Smooth muscle cell of the brain vasculature (primary cell): Measurements from ENCODE around the gene CTSW.
"Not testable (repeated sequence)": the region's sequence is repeated elsewhere in the genome, so short reads cannot be mapped to it uniquely, and the experiment has no call there.

ENCODE experiments used
- DNase-seq: peaks from one replicate; pipeline ENCODE4 v3.0.0-alpha.2; 2012; ENCODE audit warnings: low read depth, low spot score

Gene CTSW, protein sequence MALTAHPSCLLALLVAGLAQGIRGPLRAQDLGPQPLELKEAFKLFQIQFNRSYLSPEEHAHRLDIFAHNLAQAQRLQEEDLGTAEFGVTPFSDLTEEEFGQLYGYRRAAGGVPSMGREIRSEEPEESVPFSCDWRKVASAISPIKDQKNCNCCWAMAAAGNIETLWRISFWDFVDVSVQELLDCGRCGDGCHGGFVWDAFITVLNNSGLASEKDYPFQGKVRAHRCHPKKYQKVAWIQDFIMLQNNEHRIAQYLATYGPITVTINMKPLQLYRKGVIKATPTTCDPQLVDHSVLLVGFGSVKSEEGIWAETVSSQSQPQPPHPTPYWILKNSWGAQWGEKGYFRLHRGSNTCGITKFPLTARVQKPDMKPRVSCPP

DNA sequence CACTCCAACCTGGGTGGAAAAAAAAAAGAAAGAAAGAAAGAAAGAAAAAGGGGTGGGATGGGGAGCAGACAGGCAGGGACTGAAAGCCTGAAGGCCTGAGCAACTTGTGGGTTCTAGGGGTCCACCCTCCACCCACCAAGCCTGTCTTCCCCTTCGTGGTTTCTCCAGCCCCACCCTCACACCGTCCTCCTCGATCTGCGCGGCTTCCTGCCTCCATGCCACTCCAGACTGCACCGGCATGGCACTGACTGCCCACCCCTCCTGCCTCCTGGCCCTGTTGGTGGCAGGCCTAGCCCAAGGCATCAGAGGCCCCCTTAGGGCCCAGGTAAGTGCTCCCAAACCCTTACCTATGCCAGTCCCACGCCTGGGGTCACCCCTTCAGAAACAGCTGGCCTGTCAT is at the start of gene CTSW:
Gene CTSW (plus strand): TSS at position 221 of the 400 bp plus-strand sequence. CDS start 18 bp downstream, at position 239.
- no peak for DNase-seq

- not testable (repeated sequence) for DNase-seq
Observed at GRCh38 chr11:65832231-65832630, 47.4 kb upstream of the CTSW start.

DNA sequence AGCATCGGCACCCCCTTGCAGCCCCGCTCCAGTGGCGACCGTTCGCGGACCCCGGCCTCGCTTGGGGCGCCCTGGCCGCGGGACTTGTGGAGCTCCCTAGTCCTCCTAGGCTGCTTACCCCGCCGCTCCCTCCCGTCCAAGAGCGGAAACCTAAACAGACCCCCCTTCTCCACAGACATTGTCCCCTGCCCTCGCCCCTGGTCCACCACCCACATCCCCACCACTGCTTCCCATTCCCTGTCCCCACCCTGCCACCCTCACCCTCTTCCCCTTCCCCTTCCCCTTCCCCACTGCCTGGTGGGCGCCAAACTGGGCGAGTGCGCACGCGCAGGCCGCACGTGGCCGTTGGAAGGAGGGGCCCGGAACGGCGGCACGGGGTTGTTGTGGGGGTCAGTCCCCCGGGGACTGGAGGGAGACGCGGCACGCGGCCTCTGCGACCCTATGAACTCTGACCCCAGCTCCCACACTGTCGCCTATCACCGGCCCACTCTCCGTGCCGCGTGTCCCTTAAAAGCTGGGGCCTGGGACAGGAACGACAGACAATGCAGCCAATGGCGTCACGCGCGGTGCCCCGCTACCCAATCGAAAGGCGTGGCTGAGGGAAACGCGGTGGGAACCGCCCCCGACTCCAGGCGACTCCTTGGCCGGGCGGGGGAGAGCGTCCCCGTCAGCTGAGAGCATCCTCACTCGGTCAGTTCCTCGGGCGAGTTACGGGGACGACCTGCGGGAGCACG is 46.2 kb upstream of the CTSW start, which contains the start of gene SNX32:
Gene SNX32 (plus strand): TSS at position 667 of the 734 bp plus-strand sequence. CDS start 103 bp downstream, outside the sequence.
- peak; percentile 81 for DNase-seq

- DNase-seq = no peak
Observed at GRCh38 chr11:65834202-65834601, 45.4 kb upstream of the CTSW start.

- no peak for DNase-seq
Observed at GRCh38 chr11:65842144-65842543, 37.5 kb upstream of the CTSW start.

GRCh38 chr11:65843811-65844210 is 35.8 kb upstream of the CTSW start:
- no peak for DNase-seq

- no peak for DNase-seq
Observed at GRCh38 chr11:65844231-65844872, 35.3 kb upstream of the CTSW start.

GRCh38 chr11:65847746-65848145 is 31.9 kb upstream of the CTSW start:
- DNase-seq = no peak

- DNase-seq = not testable (repeated sequence)
Observed at GRCh38 chr11:65848693-65849092, 30.9 kb upstream of the CTSW start.

DNA sequence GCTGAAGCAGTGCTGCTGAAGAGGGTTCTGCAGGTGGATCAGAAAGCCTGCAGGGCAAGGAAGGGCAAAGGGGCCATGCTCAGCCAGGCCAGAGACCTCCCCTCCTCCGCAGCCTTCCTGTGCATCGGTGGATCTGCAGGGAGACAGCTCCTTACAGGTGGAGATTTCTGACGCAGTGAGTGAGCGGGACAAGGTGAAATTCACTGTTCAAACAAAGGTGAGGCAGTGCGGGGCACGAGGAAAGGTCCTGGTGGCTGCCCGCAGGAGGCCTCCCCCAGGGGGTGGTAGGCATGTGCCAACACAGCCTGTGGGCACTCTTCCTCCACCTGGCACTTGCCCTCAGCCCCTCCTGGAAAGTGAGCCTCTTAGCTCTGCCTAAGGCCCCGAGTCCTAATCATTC is 30.3 kb upstream of the CTSW start:
- no peak for DNase-seq

- no peak for DNase-seq
Observed at GRCh38 chr11:65849771-65850216, 29.8 kb upstream of the CTSW start.

DNA sequence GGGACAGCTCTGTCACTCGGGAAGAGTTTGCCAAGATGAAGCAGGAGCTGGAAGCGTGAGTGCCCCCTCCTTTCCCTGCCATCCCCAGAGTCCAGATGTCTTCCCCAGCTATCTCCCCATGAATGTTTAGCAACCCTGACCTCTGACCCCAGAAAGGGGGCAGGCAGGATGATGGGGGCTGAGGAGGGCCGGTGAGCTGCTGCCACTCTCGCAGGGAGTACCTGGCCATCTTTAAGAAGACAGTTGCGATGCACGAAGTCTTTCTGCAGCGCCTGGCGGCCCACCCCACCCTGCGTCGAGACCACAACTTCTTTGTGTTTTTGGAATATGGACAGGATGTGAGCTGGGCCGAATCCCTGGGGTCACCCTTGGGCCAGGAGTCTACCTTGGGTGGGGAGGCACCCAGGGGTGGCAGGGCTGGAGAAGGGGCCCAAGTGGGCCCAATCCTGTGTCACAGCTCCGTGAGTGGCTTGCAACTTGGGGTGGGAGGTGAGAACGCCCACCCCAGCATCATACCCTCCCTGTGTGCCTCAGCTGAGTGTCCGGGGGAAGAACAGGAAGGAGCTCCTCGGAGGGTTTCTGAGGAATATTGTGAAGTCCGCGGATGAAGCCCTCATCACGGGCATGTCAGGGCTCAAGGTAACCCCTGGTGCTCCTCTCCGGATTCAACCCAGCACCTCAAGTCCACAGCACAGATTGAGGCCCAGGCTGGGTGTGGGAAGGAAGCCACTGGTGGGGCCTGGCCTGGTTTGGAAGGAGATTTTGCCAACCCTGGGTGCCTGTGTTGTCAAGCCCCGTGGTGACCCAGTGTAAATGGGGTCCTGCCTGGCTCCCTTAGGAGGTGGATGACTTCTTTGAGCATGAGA is 29.2 kb upstream of the CTSW start:
- DNase-seq = no peak

DNA sequence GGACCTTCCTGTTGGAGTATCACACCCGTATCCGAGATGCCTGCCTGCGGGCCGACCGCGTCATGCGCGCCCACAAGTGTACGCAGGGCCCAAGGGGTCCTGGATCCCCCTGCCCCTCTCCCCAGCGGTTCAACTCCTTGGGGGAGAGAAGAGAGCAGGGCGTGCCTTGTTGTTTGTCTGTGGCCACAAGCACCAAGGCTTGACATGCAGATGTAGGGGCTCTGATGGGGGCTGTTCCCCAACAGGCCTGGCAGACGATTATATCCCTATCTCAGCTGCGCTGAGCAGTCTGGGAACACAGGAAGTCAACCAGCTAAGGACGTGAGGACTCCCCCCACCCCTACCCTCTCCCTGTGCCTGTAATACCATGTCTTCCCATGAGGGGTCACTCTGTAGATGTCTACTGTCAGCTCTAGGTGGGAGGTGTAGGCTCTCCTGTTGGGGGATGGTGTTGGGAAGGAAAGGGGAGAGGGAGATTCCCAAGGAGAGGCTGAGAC is 28.5 kb upstream of the CTSW start:
- DNase-seq = no peak

DNA sequence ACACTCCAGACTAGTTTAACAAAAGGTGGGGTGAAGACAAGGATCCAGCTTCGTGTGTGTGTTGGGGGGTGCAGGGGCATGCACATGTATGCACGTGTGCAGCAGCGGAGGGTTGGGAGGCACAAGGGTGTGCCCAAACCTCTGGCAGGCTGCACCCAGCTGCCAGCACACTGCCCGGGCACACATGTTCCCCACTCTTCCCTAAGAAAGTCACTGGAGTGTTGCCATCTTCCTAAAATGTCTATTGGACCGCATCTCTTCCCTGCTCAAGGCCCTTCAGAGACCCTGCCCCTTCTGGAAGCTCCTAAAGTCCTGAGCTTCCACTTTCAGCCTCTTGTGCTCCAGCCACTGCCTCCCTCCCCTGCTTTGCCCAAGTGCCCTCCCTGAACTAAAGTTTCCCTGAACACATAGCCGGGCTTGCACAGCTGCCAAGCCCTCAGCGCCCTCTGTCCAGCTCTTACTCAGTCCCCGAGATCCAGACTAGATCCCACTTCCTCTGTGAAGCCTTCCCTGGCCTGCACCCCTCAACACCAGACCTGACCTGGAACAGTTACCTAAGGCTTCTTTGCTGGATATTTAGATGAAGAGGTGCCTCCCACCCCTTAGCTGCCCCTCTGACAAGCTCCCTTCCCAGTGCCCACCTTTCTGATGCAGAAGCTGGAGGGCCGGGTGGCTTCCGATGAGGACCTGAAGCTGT is 27.7 kb upstream of the CTSW start:
- no peak for DNase-seq

DNA sequence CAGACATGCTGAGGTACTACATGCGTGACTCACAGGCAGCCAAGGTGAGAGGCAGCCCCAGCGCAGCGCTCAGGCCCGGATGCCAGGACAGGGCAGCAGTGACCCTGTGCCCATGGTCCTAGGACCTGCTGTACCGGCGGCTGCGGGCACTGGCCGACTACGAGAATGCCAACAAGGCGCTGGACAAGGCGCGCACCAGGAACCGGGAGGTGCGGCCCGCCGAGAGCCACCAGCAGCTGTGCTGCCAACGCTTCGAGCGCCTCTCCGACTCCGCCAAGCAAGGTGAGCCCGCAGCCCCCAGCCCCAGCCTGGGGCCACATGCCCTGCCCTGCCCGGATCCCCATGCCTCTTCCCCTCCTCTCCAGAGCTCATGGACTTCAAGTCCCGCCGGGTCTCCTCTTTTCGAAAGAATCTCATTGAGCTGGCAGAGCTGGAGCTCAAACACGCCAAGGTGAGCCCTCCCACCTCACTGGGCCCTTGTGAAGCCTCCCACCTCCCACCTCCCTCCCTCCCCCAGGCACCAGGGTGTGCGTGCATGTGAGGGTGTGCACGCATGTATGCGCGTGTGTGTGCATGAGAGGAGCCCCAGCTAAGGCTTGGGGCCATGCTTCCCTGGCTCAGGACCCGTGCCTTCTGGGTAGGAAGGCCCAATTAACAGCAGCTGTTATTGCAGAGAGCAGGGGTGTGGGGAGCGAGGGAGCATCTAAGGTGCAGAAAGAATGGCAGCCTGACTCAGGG is 27.0 kb upstream of the CTSW start:
- no peak for DNase-seq

GRCh38 chr11:65853246-65853979 is 26.2 kb upstream of the CTSW start:
- no peak for DNase-seq

GRCh38 chr11:65854161-65854592 is 25.5 kb upstream of the CTSW start:
- no peak for DNase-seq

- DNase-seq = no peak
Observed at GRCh38 chr11:65854852-65855837, 24.5 kb upstream of the CTSW start.
